ENCODE results near the gene HS6ST3.
"Not testable (repeated sequence)": the region's sequence is repeated elsewhere in the genome, so short reads cannot be mapped to it uniquely, and the experiment has no call there.

The HS6ST3 gene

GRCh38 chr13:96444676-96445075 is 354.8 kb downstream of the HS6ST3 start:
- DNase-seq (ENCODE audit: low spot score) = no peak

DNA sequence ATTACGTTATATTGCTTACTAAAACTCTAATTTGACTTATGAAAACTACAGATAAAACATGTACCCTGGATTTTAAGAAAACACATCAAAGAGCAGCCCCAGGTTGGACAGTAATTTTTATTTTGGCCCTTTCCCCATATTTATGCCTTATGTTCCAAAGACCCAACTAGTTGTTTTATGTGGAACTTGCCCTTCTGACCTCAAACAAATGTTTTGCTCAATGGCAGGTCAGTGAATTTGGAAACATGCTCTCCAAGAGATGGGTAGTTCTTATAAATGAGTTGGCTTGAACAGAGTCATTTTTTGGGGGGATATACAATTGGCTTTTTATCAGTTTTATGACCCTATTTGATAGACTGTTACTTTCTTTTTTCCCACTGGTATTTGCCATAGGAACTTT is 360.0 kb downstream of the HS6ST3 start:
- no peak for DNase-seq (ENCODE audit: low spot score)

- no peak for DNase-seq (ENCODE audit: low spot score)
Observed at GRCh38 chr13:96450326-96451020, 360.6 kb downstream of the HS6ST3 start.

- no peak for DNase-seq (ENCODE audit: low spot score)
Observed at GRCh38 chr13:96454466-96454865, 364.6 kb downstream of the HS6ST3 start.

DNA sequence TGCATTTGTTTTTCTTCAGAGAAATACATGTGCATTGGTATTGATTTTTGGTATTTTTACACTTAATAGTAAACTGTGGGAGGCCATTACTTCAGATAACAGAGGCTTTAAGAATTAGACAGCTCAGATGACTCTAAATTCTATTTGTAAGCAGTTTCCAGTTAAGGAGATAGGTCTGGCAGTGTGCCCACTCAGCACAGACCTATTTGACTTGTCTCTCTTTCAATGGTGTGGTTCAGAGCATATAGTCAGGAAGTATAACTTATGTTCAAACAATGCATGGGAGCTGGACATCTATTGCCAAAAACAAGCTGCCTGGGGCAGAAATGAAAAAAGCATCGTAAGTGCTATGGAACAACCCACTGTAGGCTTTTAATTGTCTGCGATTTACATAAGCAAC is 370.7 kb downstream of the HS6ST3 start:
- DNase-seq (ENCODE audit: low spot score) = no peak

GRCh38 chr13:96473526-96474180 is 383.7 kb downstream of the HS6ST3 start:
- no peak for DNase-seq (ENCODE audit: low spot score)

DNA sequence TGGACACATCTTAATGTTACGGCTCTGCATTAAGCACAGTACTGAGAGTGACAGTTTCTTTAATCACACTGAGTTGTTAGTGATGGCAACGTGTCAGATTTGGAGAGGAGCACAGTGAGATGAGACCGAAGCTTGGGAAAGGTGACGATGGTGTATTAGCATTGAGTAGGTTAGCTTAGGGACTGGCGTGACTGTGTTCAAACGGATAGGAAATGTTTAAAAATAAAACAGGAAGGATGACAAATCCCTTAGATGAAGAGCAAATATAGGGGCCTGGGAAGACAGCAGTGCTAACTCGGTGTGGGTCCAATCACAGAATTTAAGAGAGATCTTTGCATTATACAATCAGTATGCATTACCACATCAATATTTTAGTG is 384.3 kb downstream of the HS6ST3 start:
- DNase-seq (ENCODE audit: low spot score) = no peak

DNA sequence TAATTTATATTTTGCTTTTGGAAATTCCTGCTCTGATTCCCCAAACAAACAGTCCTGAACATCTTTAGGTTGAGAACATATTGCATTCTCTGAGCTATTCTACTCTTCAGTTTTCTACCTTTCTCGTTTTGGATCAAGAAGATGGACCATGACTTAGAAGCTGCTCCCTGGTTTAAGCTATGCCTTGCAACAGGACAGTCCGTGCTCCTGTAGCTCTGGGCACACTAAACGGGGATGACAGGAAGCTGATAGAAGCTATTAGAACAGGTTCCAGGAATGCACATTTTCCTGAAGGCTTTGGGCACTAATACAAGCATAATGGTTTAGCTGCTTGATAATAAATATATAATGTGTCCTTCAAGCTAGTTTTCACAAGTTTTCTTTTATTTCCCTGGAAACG is 385.2 kb downstream of the HS6ST3 start:
- DNase-seq (ENCODE audit: low spot score) = no peak

DNA sequence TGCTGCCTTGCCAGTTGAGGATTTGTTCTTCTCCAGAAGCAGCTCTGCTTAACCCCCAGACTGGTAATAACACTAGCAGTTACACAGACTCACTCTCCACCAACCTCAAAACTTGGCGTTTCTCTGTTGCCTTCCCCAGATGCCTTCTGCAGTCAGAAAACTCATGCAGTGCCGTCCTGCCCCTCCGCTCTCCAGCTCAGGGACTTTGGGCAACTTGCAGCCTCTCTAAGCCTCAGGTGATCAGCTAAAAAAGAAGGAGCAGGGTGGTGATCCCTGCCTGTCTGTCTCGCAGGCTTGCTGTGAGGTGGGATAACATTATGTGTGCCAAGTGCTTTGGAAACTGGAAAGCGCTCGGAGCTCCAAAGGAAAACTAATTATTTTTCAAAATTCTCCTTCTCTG is 391.6 kb downstream of the HS6ST3 start:
- DNase-seq (ENCODE audit: low spot score) = no peak

DNA sequence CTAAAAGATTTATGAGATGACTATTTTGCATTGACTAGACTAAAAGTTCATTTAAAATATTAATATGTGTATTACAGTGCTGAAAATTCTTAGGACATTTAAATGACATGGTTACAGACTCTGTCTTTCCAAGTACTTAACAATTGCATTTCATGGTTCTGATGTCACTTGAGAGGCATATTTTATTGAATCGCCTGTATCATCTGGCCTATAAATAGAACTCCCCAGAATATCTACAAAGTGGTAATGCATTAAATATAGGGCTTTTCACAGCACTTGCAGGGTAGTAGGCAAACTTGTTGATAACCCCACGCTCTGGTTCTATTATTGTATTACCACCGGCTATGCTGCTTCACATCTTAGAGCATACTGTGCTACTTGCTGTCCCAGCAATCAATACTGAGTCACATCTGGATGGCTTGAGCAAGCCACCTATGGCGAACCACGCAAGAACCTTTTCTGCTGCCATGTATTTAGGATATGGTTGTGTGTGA is 400.6 kb downstream of the HS6ST3 start:
- DNase-seq (ENCODE audit: low spot score) = no peak

- no peak for DNase-seq (ENCODE audit: low spot score)
Observed at GRCh38 chr13:96491103-96491502, 401.2 kb downstream of the HS6ST3 start.

DNA sequence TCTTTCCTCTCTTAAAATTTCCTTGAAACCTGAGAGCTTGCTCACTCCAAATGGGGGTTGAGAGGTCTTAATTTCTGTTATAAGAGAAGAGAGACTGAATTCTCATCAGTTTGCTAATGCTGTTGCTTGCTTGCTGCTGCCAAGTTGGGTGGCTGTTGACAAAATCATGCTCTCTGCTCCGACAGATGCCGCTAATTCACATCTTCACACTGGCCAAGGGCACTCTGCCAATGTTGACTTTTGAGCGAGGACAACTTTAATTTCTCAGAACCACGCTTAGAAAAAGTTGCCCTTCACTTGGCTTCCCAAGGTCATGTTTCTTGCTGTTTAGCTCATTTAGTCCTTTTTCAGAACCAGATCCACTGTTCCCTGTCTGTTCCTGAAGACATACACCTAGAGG is 402.9 kb downstream of the HS6ST3 start:
- DNase-seq (ENCODE audit: low spot score) = no peak

- no peak for DNase-seq (ENCODE audit: low spot score)
Observed at GRCh38 chr13:96499656-96500055, 409.7 kb downstream of the HS6ST3 start.

GRCh38 chr13:96500953-96501352 is 411.0 kb downstream of the HS6ST3 start:
- no peak for DNase-seq (ENCODE audit: low spot score)

DNA sequence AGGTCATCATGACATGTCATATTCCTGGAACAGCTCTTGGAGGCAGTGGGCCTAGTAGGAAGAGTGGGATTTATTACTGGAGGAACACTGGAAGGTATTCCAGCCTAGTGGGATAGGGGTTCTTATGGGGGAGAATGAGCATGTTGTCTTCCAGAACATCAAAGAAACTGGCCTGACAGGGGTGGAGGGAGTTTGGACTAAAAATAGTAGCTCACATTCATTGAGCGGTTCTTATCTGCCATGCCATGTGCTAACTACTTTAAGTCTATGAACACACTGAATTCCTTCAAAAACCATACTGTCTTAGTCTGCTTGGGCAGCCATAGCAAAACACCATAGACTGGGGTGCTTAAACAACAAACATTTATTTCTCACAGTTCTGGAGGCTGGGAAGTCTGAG is 413.6 kb downstream of the HS6ST3 start:
- DNase-seq (ENCODE audit: low spot score) = no peak

GRCh38 chr13:96511587-96511986 is 421.7 kb downstream of the HS6ST3 start:
- no peak for DNase-seq (ENCODE audit: low spot score)

GRCh38 chr13:96519380-96519779 is 429.5 kb downstream of the HS6ST3 start:
- DNase-seq (ENCODE audit: low spot score) = no peak

DNA sequence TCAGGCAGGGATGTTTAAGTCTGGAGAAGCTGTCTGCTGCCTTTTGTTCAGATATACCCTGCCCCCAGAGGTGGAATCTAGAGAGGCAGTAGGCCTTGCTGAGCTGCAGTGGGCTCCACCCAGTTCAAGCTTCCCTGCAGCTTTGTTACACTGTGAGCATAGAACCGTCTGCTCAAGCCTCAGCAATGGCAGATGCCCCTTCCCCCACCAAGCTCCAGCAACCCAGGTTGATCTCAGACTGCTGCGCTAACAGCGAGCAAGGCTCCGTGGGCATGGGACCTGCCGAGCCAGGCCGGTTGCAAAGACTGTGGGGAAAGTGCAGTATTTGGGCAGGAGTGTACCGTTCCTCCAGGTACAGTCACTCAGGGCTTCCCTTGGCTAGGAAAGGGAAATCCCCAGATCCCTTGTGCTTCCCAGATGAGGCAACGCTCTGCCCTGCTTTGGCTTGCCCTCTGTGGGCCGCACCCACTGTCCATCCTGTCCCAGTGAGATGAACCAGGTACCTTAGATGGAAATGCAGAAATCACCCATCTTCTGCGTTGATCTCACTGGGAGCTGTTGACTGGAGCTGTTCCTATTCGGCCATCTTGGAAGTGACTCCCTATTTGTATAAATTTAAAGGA is 434.6 kb downstream of the HS6ST3 start:
- DNase-seq (ENCODE audit: low spot score) = not testable (repeated sequence)

GRCh38 chr13:96525715-96526114 is 435.8 kb downstream of the HS6ST3 start:
- DNase-seq (ENCODE audit: low spot score) = no peak

GRCh38 chr13:96527497-96527896 is 437.6 kb downstream of the HS6ST3 start:
- no peak for DNase-seq (ENCODE audit: low spot score)

DNA sequence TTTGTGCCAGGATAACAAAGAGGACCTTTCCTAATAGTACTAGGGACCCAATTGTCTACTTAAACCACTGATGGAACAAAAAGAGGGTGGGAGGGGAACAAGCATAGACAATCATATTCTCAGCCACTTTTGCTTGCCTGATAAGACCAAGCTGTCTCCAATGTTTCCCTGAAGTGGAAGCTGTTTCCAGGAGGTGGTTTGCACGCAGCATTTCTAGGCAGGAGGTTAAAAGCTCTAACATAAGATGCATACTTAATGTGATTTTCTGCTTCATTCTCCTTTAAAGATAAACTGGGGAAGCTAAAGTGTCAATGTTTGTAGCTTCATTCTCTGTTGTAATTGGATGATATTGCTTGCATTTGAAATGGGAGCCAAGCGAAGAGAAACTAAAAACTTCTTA is 442.9 kb downstream of the HS6ST3 start:
- DNase-seq (ENCODE audit: low spot score) = no peak

DNA sequence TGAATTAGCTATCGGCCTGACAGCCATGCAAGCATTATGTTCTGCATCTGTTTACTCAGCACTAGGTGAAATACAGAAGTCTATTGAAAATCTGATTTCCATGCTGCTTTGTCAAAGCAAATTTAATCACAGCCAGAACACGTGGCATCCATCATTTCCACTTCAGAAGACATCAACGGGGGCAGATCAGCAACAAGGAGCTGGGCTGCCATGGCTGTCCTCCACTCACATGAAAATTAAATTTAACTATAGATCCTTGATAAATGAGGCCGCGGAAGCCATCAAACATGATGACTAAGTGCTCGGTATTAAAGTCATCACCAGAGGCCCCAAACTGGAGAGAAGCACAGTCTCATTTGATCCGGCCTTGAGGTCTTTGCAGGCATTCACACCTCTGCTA is 443.5 kb downstream of the HS6ST3 start:
- DNase-seq (ENCODE audit: low spot score) = no peak

DNA sequence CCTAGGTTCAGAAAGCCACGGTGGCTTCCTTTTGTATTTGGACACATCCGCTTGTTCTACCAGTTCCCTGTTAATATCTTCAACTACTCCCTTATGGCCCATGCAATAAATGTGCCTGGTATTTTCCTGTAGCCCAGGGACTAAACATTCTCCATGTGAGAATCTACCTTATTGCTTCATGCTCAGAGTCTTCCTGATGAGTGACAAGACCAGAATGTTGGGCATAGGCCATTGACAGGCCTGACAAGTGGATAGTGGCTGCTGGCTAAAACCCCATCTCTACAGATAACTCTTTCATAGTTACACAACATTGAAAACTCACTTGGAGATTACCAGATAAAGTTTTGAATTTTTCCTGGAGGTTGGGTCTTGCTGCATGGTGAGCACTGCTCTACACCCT is 449.9 kb downstream of the HS6ST3 start:
- no peak for DNase-seq (ENCODE audit: low spot score)

Measured in hematopoietic multipotent progenitor cell treated with erythropoietin and hydrocortisone succinate and interleukin-3 and kit ligand, for 15 days (in vitro differentiated cells).